GM23248 (cell line): Measurements from ENCODE around the gene STX16.

Source experiments
- EZH2 ChIP-seq: fragments of 200-600 bp; sonication (generic); IDR thresholded peaks from 2 replicates; pipeline ENCODE4 v1.6.1; 2018; ENCODE audit warnings: antibody characterized with exemption, mild to moderate bottlenecking; ENCODE audit not compliant: insufficient read depth, poor library complexity, severe bottlenecking
- EZH2phosphoT487 ChIP-seq: fragments of 200-600 bp; sonication (generic); IDR thresholded peaks from 2 replicates; pipeline ENCODE4 v1.6.1; 2018; ENCODE audit warnings: antibody characterized with exemption, moderate library complexity, mild to moderate bottlenecking, low read depth; ENCODE audit not compliant: insufficient read depth

GRCh38 chr20:58701431-58702160 is 50.5 kb downstream of the STX16 start:
- TF ChIP-seq EZH2, result no peak
- TF ChIP-seq EZH2phosphoT487, result no peak
